ENCODE data around the gene CNTNAP5.

CNTNAP5 gene

DNA sequence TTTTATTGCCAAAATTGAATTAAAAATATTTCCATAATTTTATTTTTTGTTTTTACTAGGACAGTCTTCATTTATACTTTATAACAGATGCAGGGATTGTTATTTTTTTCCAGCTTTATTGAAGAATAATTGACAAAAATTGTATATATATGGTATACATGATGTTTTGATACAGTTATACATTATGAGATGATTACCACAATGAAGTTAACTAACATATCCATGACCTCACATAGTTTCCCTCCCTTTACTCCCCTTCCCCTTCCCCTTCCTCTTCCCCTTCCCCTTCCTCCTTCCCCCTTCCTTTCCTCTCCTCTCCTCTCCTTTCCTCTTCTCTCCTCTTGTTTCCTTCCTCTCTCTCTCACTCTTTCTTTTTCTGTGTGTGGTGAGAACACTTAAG is 700.1 kb downstream of the CNTNAP5 start:
- in situ Hi-C loops (cut with HindIII; ENCODE audit: low sequenced_read_pairs): no loop called here
- TF ChIP-seq, protein P1, sequence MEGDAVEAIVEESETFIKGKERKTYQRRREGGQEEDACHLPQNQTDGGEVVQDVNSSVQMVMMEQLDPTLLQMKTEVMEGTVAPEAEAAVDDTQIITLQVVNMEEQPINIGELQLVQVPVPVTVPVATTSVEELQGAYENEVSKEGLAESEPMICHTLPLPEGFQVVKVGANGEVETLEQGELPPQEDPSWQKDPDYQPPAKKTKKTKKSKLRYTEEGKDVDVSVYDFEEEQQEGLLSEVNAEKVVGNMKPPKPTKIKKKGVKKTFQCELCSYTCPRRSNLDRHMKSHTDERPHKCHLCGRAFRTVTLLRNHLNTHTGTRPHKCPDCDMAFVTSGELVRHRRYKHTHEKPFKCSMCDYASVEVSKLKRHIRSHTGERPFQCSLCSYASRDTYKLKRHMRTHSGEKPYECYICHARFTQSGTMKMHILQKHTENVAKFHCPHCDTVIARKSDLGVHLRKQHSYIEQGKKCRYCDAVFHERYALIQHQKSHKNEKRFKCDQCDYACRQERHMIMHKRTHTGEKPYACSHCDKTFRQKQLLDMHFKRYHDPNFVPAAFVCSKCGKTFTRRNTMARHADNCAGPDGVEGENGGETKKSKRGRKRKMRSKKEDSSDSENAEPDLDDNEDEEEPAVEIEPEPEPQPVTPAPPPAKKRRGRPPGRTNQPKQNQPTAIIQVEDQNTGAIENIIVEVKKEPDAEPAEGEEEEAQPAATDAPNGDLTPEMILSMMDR (IDR thresholded peaks at IDR 0.05; ENCODE audit: low read depth, low read length, missing control alignments): no peak
- no peak overlapping the region for H3K4me3 ChIP-seq (ENCODE audit: low read depth, low read length)
- no peak for DNase-seq (ENCODE audit: low read depth)

DNA sequence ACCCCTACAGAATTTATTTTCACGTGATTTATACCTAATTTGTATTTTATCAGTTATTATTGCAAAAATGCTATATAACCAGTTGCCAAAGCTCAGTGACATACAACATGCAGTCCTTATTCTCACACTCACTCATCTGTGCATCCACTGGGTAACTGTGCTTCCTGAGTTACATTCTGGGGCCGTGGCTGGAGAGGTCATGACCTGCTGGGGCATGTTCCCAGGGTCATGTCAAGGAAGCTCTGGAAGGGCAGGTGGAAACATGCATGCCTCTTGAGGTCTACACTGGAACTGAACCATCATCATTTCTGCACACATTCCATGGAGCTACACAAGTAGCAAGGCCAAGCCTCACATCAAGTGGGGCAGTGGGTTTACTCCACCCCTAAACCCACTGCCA is 715.5 kb downstream of the CNTNAP5 start:
- TF ChIP-seq, protein P1 (IDR thresholded peaks at IDR 0.05; ENCODE audit: low read depth, low read length, missing control alignments): no peak
- no peak for DNase-seq (ENCODE audit: low read depth)
- in situ Hi-C loops (cut with HindIII; ENCODE audit: low sequenced_read_pairs): no loop called here
- no peak overlapping the region for H3K4me3 ChIP-seq (ENCODE audit: low read depth, low read length)

DNA sequence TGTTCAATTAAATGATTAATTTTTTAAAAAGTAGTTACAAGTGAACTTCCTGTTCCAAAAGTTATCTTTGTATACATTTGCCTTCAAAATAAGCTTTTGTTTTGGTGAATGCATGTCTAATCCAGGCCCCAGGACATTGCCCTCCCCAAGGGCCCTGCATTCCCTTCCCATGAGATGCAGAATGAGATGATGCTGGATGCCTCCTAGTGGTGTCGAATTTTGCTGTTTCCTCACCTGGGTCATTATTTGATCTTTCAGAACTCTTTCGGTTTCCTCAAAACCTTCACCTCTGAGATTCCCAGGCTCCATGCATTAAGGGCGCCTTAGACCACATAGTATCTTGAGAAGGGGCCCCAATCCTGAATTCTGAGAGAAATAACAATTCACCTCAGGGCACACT is 728.8 kb downstream of the CNTNAP5 start:
- H3K4me3 ChIP-seq (ENCODE audit: low read depth, low read length): no peak overlapping the region
- no peak for DNase-seq (ENCODE audit: low read depth)
- TF ChIP-seq, protein P1 (IDR thresholded peaks at IDR 0.05; ENCODE audit: low read depth, low read length, missing control alignments): no peak
- in situ Hi-C loops (cut with HindIII; ENCODE audit: low sequenced_read_pairs): no loop called here

DNA sequence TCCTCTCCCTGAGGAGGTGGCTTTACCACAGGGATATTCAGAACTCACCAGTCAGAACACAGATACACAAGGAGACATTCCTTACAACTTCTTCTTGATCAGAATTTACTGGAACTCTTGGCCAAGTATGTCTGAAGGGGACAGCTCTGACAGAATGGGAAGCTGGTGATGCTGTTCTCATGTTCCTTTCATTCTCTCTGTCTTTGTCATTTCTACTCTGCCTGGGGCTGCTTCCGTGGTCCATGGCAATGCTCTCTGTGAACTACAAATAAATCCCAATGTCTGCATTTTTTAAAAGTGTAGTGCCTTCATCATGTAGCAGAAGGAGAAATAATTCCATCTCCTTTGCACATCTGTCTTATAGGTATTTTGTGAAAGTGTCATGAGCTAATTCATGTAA is 730.3 kb downstream of the CNTNAP5 start:
- DNase-seq (ENCODE audit: low read depth): no peak
- TF ChIP-seq, protein P1 (IDR thresholded peaks at IDR 0.05; ENCODE audit: low read depth, low read length, missing control alignments): no peak
- in situ Hi-C loops (cut with HindIII; ENCODE audit: low sequenced_read_pairs): no loop called here
- H3K4me3 ChIP-seq (ENCODE audit: low read depth, low read length): no peak overlapping the region

DNA sequence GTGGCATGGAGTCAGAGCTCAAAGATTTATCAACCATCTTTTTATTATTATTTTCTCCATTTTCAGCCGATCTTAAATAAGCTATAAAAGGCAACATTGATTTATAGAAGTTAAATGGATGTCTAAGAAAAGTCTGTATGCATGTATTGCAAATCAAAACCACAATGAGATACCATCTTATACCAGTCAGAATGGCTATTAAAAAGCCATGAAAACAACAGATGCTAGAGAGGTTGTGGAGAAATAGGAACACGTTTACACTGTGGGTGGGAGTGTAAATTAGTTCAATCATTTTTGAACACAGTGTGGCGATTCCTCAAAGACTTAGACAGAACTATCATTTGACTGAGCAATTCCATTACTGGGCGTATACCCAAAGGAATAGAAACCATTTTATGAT is 731.0 kb downstream of the CNTNAP5 start:
- in situ Hi-C loops (cut with HindIII; ENCODE audit: low sequenced_read_pairs): no loop called here
- DNase-seq (ENCODE audit: low read depth): no peak
- TF ChIP-seq, protein P1 (IDR thresholded peaks at IDR 0.05; ENCODE audit: low read depth, low read length, missing control alignments): no peak
- no peak overlapping the region for H3K4me3 ChIP-seq (ENCODE audit: low read depth, low read length)

DNA sequence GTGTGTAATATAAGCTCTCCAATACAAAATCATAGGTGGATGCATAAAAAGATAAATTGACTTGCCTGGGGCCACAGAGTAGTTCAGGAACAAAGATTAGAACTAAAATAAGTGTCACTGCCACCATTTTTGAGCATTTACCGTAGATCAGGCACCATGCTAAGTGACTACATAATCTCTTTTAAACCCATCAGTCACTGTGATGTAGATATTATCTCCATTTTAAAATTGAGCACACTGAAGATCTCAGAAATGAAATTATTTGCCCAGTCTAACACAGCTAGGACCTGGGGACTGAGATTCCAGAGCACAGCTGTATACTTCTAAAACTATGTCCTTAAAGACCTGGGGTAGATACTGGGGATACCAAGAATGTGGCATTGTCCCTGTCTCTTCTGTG is 737.3 kb downstream of the CNTNAP5 start:
- H3K4me3 ChIP-seq (ENCODE audit: low read depth, low read length): no peak overlapping the region
- TF ChIP-seq, protein P1 (IDR thresholded peaks at IDR 0.05; ENCODE audit: low read depth, low read length, missing control alignments): no peak
- in situ Hi-C loops (cut with HindIII; ENCODE audit: low sequenced_read_pairs): no loop called here
- DNase-seq (ENCODE audit: low read depth): no peak

DNA sequence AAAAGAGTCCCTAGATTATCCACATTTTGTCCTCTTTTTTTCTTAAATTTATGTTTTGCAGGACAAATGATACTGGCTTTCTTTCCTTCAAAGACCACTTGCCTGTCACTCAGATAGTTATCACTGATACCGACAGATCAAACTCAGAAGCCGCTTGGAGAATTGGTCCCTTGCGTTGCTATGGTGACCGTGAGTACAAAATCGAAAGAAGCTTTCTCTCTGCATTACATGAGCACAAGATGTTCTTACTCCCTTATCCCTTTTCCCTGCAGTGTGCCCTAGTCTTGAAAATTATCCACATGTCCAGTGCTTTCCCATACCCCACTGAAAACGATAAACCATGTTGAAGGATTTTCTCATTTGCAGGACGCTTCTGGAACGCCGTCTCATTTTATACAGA is 738.5 kb downstream of the CNTNAP5 start:
- in situ Hi-C loops (cut with HindIII; ENCODE audit: low sequenced_read_pairs): no loop called here
- DNase-seq (ENCODE audit: low read depth): no peak
- H3K4me3 ChIP-seq (ENCODE audit: low read depth, low read length): no peak overlapping the region
- TF ChIP-seq, protein P1 (IDR thresholded peaks at IDR 0.05; ENCODE audit: low read depth, low read length, missing control alignments): no peak
